A549 (cell line): ENCODE measurements around the gene COX5B.

Experiments used
- CHD2 ChIP-seq: fragments of 150-350 bp; IDR thresholded peaks from 2 replicates; pipeline ENCODE4 v1.6.1; 2014; ENCODE audit warnings: low read length; ENCODE audit not compliant: partially characterized antibody
- JUN ChIP-seq, 2 experiments: fragments of >200 bp; sonication (Bioruptor Twin); formaldehyde crosslinking; IDR thresholded peaks; 2 replicates in 1 of 2; 3 replicates in 1 of 2; pipeline ENCODE4 v1.6.1; 2016 to 2017
- POLR2A ChIP-seq: IDR thresholded peaks from 2 replicates; pipeline ENCODE4 v1.6.1; 2012; ENCODE audit warnings: mild to moderate bottlenecking, low read length
- TF ChIP-seq, protein P1 (sequence below): fragments of >200 bp; sonication (Bioruptor Twin); formaldehyde crosslinking; IDR thresholded peaks from 3 replicates; pipeline ENCODE4 v1.5.1; 2016

DNA sequence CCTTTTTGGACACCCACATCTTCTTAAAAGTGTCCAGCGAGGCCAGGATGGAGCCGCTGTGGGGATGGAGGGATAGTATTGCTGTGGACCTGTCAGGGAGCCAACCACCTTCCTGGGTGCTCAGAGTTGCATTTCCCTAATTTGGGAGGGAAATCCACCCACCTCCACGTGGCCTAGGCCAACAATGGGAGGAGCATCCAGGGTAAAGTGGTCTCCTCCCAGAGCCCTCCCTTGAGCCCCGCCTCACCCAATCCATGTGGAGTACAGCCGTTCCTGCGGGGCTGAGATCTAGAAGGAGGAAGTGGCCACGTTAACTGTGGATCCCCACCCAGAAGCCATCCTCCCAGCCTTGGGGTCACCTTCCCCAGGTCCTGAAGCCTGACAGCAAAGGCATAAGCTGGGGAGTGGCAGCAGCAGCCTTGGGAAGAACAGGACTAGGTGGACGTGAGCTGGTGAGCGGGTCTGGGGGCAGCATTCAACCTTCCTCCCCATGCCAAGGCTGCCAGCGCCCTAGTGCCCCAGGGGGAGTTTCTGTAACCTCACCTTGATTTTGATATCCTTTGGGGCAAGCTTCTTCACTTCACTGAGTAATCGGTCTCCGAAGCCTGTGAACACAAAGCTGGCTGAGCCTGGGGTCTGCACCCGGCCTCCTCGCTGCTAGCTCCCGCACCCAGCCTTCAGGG is 11.2 kb downstream of the COX5B start:
- no peak for TF ChIP-seq CHD2
- TF ChIP-seq POLR2A = no peak
- TF ChIP-seq, protein P1, sequence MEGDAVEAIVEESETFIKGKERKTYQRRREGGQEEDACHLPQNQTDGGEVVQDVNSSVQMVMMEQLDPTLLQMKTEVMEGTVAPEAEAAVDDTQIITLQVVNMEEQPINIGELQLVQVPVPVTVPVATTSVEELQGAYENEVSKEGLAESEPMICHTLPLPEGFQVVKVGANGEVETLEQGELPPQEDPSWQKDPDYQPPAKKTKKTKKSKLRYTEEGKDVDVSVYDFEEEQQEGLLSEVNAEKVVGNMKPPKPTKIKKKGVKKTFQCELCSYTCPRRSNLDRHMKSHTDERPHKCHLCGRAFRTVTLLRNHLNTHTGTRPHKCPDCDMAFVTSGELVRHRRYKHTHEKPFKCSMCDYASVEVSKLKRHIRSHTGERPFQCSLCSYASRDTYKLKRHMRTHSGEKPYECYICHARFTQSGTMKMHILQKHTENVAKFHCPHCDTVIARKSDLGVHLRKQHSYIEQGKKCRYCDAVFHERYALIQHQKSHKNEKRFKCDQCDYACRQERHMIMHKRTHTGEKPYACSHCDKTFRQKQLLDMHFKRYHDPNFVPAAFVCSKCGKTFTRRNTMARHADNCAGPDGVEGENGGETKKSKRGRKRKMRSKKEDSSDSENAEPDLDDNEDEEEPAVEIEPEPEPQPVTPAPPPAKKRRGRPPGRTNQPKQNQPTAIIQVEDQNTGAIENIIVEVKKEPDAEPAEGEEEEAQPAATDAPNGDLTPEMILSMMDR = no peak
- no peak for TF ChIP-seq JUN (IDR thresholded peaks at IDR 0.05)
